ENCODE measurements around the gene EIF1.

EIF1 gene

DNA sequence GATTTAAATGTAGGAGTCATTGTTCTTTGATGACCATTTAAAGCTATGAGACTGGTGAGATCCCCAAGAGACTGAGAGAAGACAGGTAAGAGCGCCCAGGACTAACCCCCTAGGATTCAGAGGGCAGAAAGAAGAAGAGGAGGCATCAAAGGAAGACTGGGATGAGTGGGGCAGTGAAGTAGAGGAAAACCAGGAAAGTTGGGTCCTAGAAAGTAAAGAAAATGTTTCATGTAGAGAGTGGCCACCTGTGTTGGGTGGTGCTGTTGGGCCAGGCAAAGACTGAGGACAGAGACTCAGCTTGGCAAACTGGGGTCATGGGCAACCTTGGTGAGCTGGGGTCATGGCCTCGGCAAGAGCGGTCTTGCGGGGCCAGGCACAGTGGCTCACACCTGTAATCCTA, 47.1 kb downstream of the EIF1 start:
- no peak for DNase-seq (ENCODE audit: low read depth in 2 of 2)

DNA sequence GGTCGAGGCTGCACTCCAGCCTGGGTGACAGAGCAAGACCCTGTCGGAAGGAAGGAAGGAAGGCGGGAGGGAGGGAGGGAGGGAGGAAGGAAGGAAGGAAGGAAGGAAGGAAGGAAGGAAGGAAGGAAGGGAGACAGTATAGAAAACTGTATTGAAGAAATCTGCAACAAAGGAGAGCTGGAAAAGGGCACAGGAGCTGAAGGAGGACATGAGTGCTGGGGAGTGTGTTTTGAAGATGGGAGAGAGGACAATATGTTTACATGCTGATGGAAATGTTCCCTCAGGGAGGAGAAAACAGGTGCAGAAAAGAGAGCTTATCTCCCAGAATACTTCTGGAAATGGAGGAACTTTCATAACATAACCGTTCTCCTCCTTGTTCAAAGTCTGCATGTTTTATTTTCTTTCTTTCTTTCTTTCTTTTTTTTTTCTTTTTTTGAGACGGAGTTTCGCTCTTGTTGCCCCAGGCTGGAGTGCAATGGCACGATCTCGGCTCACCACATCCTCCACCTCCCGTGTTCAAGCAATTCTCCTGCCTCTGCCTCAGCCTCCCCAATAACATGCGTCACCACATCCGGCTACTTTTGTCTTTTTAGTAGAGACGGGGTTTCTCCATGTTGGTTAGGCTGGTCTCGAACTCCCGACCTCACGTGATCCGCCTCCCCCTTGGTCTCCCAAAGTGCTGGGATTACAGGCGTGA, 48.4 kb downstream of the EIF1 start:
- DNase-seq (ENCODE audit: low read depth in 2 of 2) = no peak

DNA sequence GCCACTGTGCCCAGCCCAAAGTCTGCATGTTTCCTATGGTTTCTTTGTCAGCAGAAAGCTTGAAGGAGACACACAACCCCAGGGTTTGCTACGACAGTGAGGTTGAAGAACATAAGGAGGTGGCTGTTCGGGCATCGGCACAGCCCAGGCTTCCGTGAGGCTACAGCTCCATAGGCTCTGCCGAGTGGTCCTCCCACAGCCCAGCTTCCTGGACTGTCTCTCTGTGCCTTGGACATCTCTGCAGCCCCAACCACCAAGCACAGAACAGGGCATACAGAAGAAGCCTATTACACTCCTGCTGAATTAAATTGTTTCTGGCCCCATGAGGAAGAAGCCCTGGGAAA, 49.0 kb downstream of the EIF1 start:
- no peak for DNase-seq (ENCODE audit: low read depth in 2 of 2)

- peak; percentile 46 to 59 for DNase-seq (ENCODE audit: low read depth in 2 of 2)
Observed at GRCh38 chr17:41738077-41738800, 49.6 kb downstream of the EIF1 start.

GRCh38 chr17:41738801-41739112, 50.1 kb downstream of the EIF1 start:
- DNase-seq (ENCODE audit: low read depth in 2 of 2) = no peak

DNA sequence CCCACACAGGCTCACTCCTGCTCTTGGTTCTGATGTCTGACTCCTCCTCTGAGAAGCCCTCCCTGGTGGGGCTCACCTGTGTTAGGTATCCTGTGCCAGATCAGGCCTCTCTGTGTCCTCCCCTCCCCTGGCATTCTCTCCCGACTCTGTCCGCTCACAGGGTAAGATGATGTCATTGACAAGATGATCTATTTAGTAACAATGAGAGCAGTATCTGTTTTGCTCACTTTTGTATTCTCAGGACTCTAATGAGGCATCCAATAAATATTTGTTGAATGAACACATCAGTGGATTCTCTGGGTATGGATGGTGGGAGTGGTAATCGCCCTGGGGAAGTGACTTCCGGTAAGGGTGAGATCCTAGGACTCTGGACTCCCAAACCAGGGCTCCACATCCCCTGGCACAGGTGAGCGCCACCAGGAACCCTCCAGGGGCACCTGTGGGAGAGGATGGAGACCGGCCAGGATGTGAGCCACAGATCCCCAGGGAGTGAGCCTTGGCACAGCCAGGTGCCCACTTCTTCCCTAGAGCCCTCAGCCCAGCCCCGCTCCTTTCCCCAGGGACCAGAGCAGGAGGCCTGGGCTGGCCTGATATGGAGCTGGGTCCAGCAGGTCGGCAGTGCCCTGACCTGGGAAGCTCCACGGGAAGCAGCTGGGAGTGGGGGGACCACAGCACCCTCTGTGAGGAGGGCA, 51.1 kb downstream of the EIF1 start:
- DNase-seq (ENCODE audit: low read depth in 2 of 2) = peak; percentile 7 to 18

DNA sequence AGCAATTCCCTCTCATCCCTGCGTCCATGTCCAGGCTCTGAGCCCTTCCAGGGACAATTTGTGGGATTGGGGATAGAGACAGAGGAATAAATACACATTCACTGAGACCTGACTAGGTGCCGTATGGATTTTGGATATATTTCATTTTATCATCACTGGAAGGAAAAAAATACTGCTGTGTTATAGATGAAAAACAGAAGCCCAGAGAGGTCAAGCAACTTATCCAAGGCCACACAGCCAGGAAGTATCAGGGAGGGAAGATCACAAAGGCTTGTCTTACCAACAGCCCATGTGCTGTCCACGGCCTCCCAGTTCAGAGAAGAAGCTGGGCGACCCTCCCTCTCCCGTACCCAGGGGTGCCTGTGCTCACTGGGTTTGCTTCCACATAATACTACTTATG, 51.8 kb downstream of the EIF1 start:
- no peak for DNase-seq (ENCODE audit: low read depth in 2 of 2)

DNA sequence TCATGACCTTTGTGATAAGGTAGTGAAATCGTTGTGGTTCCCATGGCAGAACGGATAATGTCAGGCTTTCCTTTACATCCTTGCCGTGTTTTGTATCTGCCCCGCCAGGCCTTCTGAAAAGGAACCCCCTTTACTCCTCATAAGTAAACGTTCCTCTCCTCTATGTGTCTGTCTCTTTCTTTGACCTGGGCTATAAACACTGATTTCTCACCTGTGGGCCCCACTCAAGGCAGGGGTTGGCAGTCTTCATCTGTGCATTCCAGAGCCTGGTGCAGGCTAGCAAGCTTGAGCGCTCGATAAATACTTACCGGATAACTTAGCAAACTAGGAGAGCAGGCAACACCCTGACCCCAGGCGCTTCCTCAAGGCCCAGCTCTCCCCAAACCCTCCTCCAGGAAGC, 53.0 kb downstream of the EIF1 start:
- DNase-seq (ENCODE audit: low read depth in 2 of 2) = no peak

Data from fibroblast of skin of left quadriceps (primary cell).